H1 (cell line): ENCODE results near the gene RABL3. TPM values are rescaled to one million over a fixed set of nuclear protein-coding genes. Genes with fewer than 3 reads are reported as not detected.
A peak's percentile ranks its signal among the peaks of the same experiment; 100 is the strongest.

Experiments
- CTCF ChIA-PET: fragments of 300-600 bp; sonication (Branson Sonifier 250); formaldehyde crosslinking; loops from one replicate; lab custom pipeline; 2021; ENCODE audit not compliant: partially characterized antibody; lab: Charles Lee
- POLR2A ChIA-PET: fragments of 300-600 bp; sonication (Branson Sonifier 250); formaldehyde crosslinking; loops from one replicate; lab custom pipeline; 2021; ENCODE audit warnings: inconsistent platforms; ENCODE audit not compliant: partially characterized antibody; lab: Charles Lee
- DNase-seq, 2 experiments: peaks; one replicate each; pipeline versions ENCODE4 v3.0.0 to v3.0.0-alpha.2; 2010 to 2022; ENCODE audit warnings: low spot score in 2 of 2, low read depth in 1 of 2, mixed read lengths in 1 of 2
- FAIRE-seq: peaks from 2 replicates; lab custom pipeline; 2011; peaks lifted over from hg19 to GRCh38; lab: Jason Lieb, UNC
- H2AFZ ChIP-seq: 2 replicates; pipeline ENCODE4 v1.8.1; 2012; ENCODE audit warnings: low read length, inconsistent platforms
- H2AK5ac ChIP-seq: 2 replicates; pipeline ENCODE4 v1.6.1; 2013; ENCODE audit warnings: low read depth, low read length
- H2BK120ac ChIP-seq: replicated peaks from 2 replicates; pipeline ENCODE3; 2013; ENCODE audit warnings: low read depth, low read length, inconsistent platforms
- H2BK12ac ChIP-seq: 2 replicates; pipeline ENCODE4 v1.6.1; 2013; ENCODE audit warnings: low read depth, low read length
- H2BK15ac ChIP-seq: 2 replicates; pipeline ENCODE4 v1.6.1; 2013; ENCODE audit warnings: low read length
- H2BK20ac ChIP-seq: 2 replicates; pipeline ENCODE4 v1.6.1; 2013; ENCODE audit warnings: low read length
- H2BK5ac ChIP-seq: 2 replicates; pipeline ENCODE4 v1.6.1; 2013; ENCODE audit warnings: low read depth, low read length
- H3K14ac ChIP-seq: 2 replicates; pipeline ENCODE4 v1.6.1; 2013; ENCODE audit warnings: inconsistent platforms; ENCODE audit not compliant: insufficient read length
- H3K18ac ChIP-seq: 2 replicates; pipeline ENCODE4 v1.6.1; 2013; ENCODE audit warnings: low read length; ENCODE audit errors: extremely low read depth
- H3K23ac ChIP-seq: 2 replicates; pipeline ENCODE4 v1.6.1; 2013; ENCODE audit warnings: inconsistent platforms; ENCODE audit not compliant: insufficient read length
- H3K23me2 ChIP-seq: 2 replicates; pipeline ENCODE4 v1.6.1; 2013; ENCODE audit warnings: low read depth, low read length
- H3K27ac ChIP-seq: 2 replicates; pipeline ENCODE4 v1.6.1; 2011; ENCODE audit warnings: low read depth, low read length, inconsistent platforms
- H3K27me3 ChIP-seq, 4 experiments: replicated peaks in 1 of 4; 1 replicate in 1 of 4; 2 replicates in 3 of 4; pipeline versions ENCODE4 v1.6.1 to v1.8.1; 2011 to 2013; ENCODE audit warnings: low read length in 3 of 4, mild to moderate bottlenecking in 3 of 4, inconsistent platforms in 2 of 4, mixed read lengths in 2 of 4, moderate library complexity in 1 of 4; ENCODE audit not compliant: control insufficient read depth in 3 of 4, insufficient read depth in 3 of 4; ENCODE audit errors: extremely low read depth in 1 of 4
- H3K36me3 ChIP-seq, 4 experiments: 2 replicates each; pipeline versions ENCODE4 v1.6.1 to v1.8.1; 2011 to 2013; ENCODE audit warnings: mild to moderate bottlenecking in 4 of 4, low read length in 3 of 4, moderate library complexity in 2 of 4, control low read depth in 1 of 4, inconsistent platforms in 1 of 4; ENCODE audit not compliant: insufficient read depth in 4 of 4, control insufficient read depth in 2 of 4
- H3K4ac ChIP-seq: replicated peaks from 2 replicates; pipeline ENCODE3; 2013; ENCODE audit warnings: low read length, low read depth, mixed read lengths, inconsistent platforms; ENCODE audit not compliant: insufficient read length
- H3K4me1 ChIP-seq, 4 experiments: replicated peaks in 1 of 4; 1 replicate in 1 of 4; 2 replicates in 3 of 4; pipeline versions ENCODE4 v1.6.1 to v1.8.1; 2011 to 2013; ENCODE audit warnings: low read length in 3 of 4, inconsistent platforms in 2 of 4, mixed read lengths in 1 of 4; ENCODE audit not compliant: insufficient read depth in 4 of 4, control insufficient read depth in 3 of 4
- H3K4me2 ChIP-seq, 2 experiments: 2 replicates each; pipeline versions ENCODE4 v1.6.1 to v1.8.1; 2011 to 2013; ENCODE audit warnings: low read depth in 2 of 2, low read length in 2 of 2, control low read depth in 1 of 2, inconsistent platforms in 1 of 2, mild to moderate bottlenecking in 1 of 2; ENCODE audit not compliant: insufficient read depth in 1 of 2
- H3K4me3 ChIP-seq, 4 experiments: fragments of 200-600, 300-600 bp in 1 of 4; sonication (generic), shearing (Covaris generic), sonication (Bioruptor Twin) in 1 of 4; 2 replicates each; pipeline versions ENCODE4 v1.5.1 to v1.8.1; 2011 to 2016; ENCODE audit warnings: low read length in 4 of 4, low read depth in 3 of 4, control low read depth in 2 of 4, inconsistent platforms in 2 of 4, mild to moderate bottlenecking in 2 of 4, mixed read lengths in 1 of 4, moderate library complexity in 1 of 4; ENCODE audit not compliant: insufficient read depth in 2 of 4; ENCODE audit errors: extremely low read depth in 1 of 4
- H3K56ac ChIP-seq: replicated peaks from 2 replicates; pipeline ENCODE3; 2013; ENCODE audit warnings: low read depth, mild to moderate bottlenecking, mixed read lengths, low read length, inconsistent platforms; ENCODE audit not compliant: insufficient read length
- H3K79me1 ChIP-seq: 2 replicates; pipeline ENCODE4 v1.6.1; 2013; ENCODE audit warnings: low read depth, low read length, control low read depth
- H3K79me2 ChIP-seq, 2 experiments: 2 replicates each; pipeline versions ENCODE4 v1.6.1 to v1.8.1; 2012 to 2013; ENCODE audit warnings: low read length in 2 of 2, mild to moderate bottlenecking in 2 of 2, inconsistent platforms in 1 of 2; ENCODE audit not compliant: insufficient read depth in 2 of 2, control insufficient read depth in 1 of 2
- H3K9ac ChIP-seq, 4 experiments: replicated peaks in 1 of 4; 1 replicate in 1 of 4; 2 replicates in 3 of 4; pipeline versions ENCODE4 v1.6.1 to v1.8.1; 2011 to 2013; ENCODE audit warnings: low read depth in 3 of 4, low read length in 3 of 4, control low read depth in 2 of 4, mild to moderate bottlenecking in 2 of 4, moderate library complexity in 2 of 4, inconsistent platforms in 1 of 4; ENCODE audit errors: extremely low read depth in 1 of 4
- H3K9me3 ChIP-seq, 2 experiments: 2 replicates each; pipeline versions ENCODE4 v1.6.1 to v1.8.1; 2012 to 2013; ENCODE audit warnings: mild to moderate bottlenecking in 2 of 2, moderate library complexity in 2 of 2, control low read depth in 1 of 2, inconsistent platforms in 1 of 2, low read depth in 1 of 2, low read length in 1 of 2, mixed read lengths in 1 of 2; ENCODE audit not compliant: insufficient read depth in 2 of 2
- H4K20me1 ChIP-seq, 2 experiments: replicated peaks in 1 of 2; 2 replicates each; pipeline versions ENCODE3 to v1.8.1; 2011 to 2013; ENCODE audit warnings: inconsistent platforms in 2 of 2, low read length in 2 of 2, mild to moderate bottlenecking in 1 of 2; ENCODE audit not compliant: insufficient read depth in 2 of 2, control insufficient read depth in 1 of 2
- H4K5ac ChIP-seq: 2 replicates; pipeline ENCODE4 v1.6.1; 2013; ENCODE audit warnings: low read length, low read depth, mixed read lengths, inconsistent platforms; ENCODE audit not compliant: insufficient read length
- H4K8ac ChIP-seq: 2 replicates; pipeline ENCODE4 v1.8.0; 2013; ENCODE audit warnings: mild to moderate bottlenecking, moderate library complexity, low read length, inconsistent platforms; ENCODE audit not compliant: insufficient read depth; ENCODE audit errors: extremely low read depth
- H4K91ac ChIP-seq: replicated peaks from 2 replicates; pipeline ENCODE3; 2013; ENCODE audit warnings: low read length, mixed read lengths, inconsistent platforms; ENCODE audit not compliant: insufficient read length
- KDM4A ChIP-seq: IDR thresholded peaks from one replicate; pipeline ENCODE4 v1.7.1; 2012; ENCODE audit warnings: low read depth, mild to moderate bottlenecking, moderate library complexity, low read length, inconsistent platforms; ENCODE audit not compliant: severe bottlenecking
- WGBS, 2 experiments: shearing (Covaris generic) in 1 of 2; methylation state at CpG; one replicate each; pipeline versions ENCODE4 v1.1.6 to v1.1.7; 2013 to 2015; ENCODE audit warnings: low lambda C conversion rate in 2 of 2, mixed read lengths in 2 of 2, inconsistent platforms in 1 of 2, low coverage in 1 of 2, missing lambda C conversion rate in 1 of 2; ENCODE audit not compliant: insufficient replicate concordance in 2 of 2, insufficient coverage in 1 of 2, insufficient read length in 1 of 2; ENCODE audit errors: extremely low coverage in 1 of 2, missing lambda C conversion rate in 1 of 2; 5-methylcytosine and 5-hydroxymethylcytosine counted together
- polyA plus RNA-seq, 7 experiments: library from polyadenylated mRNA; depleted of rRNA in 3 of 7; stranded (reverse) in 5 of 7; unstranded in 2 of 7; fragments of >200 nt in 5 of 7; fragments of 200-250 nt in 2 of 7; gene quantifications; 1 replicate in 5 of 7; 2 replicates in 1 of 7; 4 replicates in 1 of 7; pipeline versions ENCODE4 v1.2.1 to v1.2.3, GENCODE V29; 2011 to 2013; ENCODE audit warnings: missing spikeins in 2 of 7, mixed read lengths in 2 of 7
- total RNA-seq: library from RNA; stranded (reverse); fragmentation: NEBNext Ultra II Directional; extraction: Animal tissue kit (Norgen Biotek cat#: 25700); gene quantifications from 2 replicates; pipeline ENCODE4 v1.2.1, GENCODE V29; 2021

Gene RABL3
- total and polyA plus RNA-seq, 2 of the 8 experiments (the other 6 are each of a cell fraction or from before 2014, with no cell fraction given) = 4.4 to 19.2 TPM

DNA sequence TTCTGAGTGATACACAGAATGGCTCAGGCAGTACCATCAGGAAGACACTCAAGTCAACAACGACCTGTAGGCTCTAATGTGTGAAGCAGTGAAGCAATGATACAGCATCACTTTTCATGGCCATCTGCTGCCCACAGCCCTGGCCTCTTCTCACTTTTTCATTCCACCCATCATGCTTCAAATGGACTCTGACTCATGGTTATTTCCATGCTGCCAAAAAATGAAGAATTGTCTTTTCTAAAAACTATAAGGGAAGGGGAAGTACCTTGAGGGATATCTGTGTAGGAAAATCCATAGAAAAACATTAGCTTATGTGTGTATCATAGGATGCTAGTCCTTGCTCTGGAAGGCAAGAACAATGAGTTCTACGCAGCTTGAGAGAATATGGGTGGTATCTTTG is 71.7 kb downstream of the RABL3 start:
- Histone ChIP-seq H3K79me2 (no peaks in the 10 kb centered on the region), H3K23me2 (no peaks in the 10 kb centered on the region), H3K23ac (no peak overlapping the region), H3K27ac (no peak overlapping the region), H4K8ac (no peak overlapping the region), H3K4me3 (no peak overlapping the region), H3K18ac (no peak overlapping the region), H3K36me3 (no peaks in the 10 kb centered on the region), H3K4me1 (peaks cover 0 to 2% (median 0%) of the 10 kb centered on the region in 4 experiments; a peak in 2 of 7 replicates), H3K56ac (no peak overlapping the region), H3K79me1 (no peaks in the 10 kb centered on the region), H3K4ac (no peak overlapping the region), H4K91ac (no peak overlapping the region), H2BK120ac (no peak overlapping the region), H3K9ac (peak overlapping the region in 1 of 4 experiments; percentile 34; a peak in 1 of 7 replicates), H3K27me3 (no peaks in the 10 kb centered on the region), H3K4me2 (no peak overlapping the region), H2BK5ac (no peak overlapping the region), H2AK5ac (no peak overlapping the region), H4K20me1 (no peaks in the 10 kb centered on the region), H3K14ac (no peak overlapping the region), H3K9me3 (no peaks in the 10 kb centered on the region), H2BK20ac (no peak overlapping the region), H2AFZ (no peak overlapping the region), H4K5ac (no peak overlapping the region), H2BK15ac (no peak overlapping the region), H2BK12ac (no peak overlapping the region)
- DNase-seq = no peak
- ChIA-PET CTCF (no interaction called here), POLR2A (no interaction called here)
- no peak for TF ChIP-seq KDM4A
- no peak for FAIRE-seq
- WGBS, 2 experiments = 88% methylated on average over 2 of the region's 2 CpGs; no CpG with 5 or more reads in 1 of the 2 experiments
